ENCODE data around the gene NANS. TPM values are rescaled to one million over a fixed set of nuclear protein-coding genes. Genes with fewer than 3 reads are reported as not detected.
A peak's percentile ranks its signal among the peaks of the same experiment; 100 is the strongest.

The NANS gene
- total and polyA plus RNA-seq, 10 of the 15 experiments (the other 5 are each of a cell fraction or from before 2014, with no cell fraction given), result 21.0 to 126 (median 52.3) TPM

- TF ChIP-seq ZNF687 (IDR thresholded peaks at IDR 0.05), result peak; percentile 86
- peak; percentile 90 for TF ChIP-seq IKZF1 (conservative IDR thresholded peaks at IDR 0.05)
- TF ChIP-seq MEF2B (IDR thresholded peaks at IDR 0.05; ENCODE audit: partially characterized antibody, poor library complexity, severe bottlenecking), result peak; percentile 65
- peak; percentile 62; the same call in 1 of the 2 replicates for TF ChIP-seq NKRF (conservative IDR thresholded peaks at IDR 0.05)
- TF ChIP-seq EED (IDR thresholded peaks at IDR 0.05; ENCODE audit: low read depth), result peak; percentile 65
- TF ChIP-seq EGR1 (IDR thresholded peaks at IDR 0.05; ENCODE audit: borderline replicate concordance in 1 of 2, low read depth in 2 of 2, low read length in 2 of 2), result peak in 1 of 2 experiments; percentile 50; a peak in 1 of 3 replicates
- 0 out of 2 replicates have a peak, but pooled peaks have one; percentile 54 for TF ChIP-seq RB1 (IDR thresholded peaks at IDR 0.05; ENCODE audit: borderline replicate concordance)
- TF ChIP-seq E2F4 (IDR thresholded peaks at IDR 0.05; ENCODE audit: low read depth, low read length), result 0 out of 2 replicates have a peak, but pooled peaks have one; percentile 5
- TF ChIP-seq, protein P1, sequence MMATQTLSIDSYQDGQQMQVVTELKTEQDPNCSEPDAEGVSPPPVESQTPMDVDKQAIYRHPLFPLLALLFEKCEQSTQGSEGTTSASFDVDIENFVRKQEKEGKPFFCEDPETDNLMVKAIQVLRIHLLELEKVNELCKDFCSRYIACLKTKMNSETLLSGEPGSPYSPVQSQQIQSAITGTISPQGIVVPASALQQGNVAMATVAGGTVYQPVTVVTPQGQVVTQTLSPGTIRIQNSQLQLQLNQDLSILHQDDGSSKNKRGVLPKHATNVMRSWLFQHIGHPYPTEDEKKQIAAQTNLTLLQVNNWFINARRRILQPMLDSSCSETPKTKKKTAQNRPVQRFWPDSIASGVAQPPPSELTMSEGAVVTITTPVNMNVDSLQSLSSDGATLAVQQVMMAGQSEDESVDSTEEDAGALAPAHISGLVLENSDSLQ (IDR thresholded peaks at IDR 0.05), result 0 out of 2 replicates have a peak, but pooled peaks have one; percentile 35
- TF ChIP-seq RUNX3 (IDR thresholded peaks at IDR 0.05; ENCODE audit: low read length), result 0 out of 2 replicates have a peak, but pooled peaks have one; percentile 15
- TF ChIP-seq NFXL1 (IDR thresholded peaks at IDR 0.05; ENCODE audit: borderline replicate concordance), result peak; percentile 88; the same call in 1 of the 2 replicates
- no peak for TF ChIP-seq ZNF217 (IDR thresholded peaks at IDR 0.05)
- 0 out of 2 replicates have a peak, but pooled peaks have one; percentile 37 for TF ChIP-seq CREB1 (IDR thresholded peaks at IDR 0.05; ENCODE audit: low read depth)
- peak; percentile 86 for TF ChIP-seq MYC (IDR thresholded peaks at IDR 0.05; ENCODE audit: insufficient read depth, insufficient read length, insufficient replicate concordance, low read length, severe bottlenecking)
- TF ChIP-seq DPF2 (IDR thresholded peaks at IDR 0.05), result peak; percentile 82
- no peak for TF ChIP-seq HCFC1 (IDR thresholded peaks at IDR 0.05; ENCODE audit: low read length)
- no peak for TF ChIP-seq SUZ12 (IDR thresholded peaks at IDR 0.05; ENCODE audit: unreplicated experiment)
- TF ChIP-seq SMARCA5 (IDR thresholded peaks at IDR 0.05), result 0 out of 2 replicates have a peak, but pooled peaks have one; percentile 45
Measured at GRCh38 chr9:98118640-98119601, 62.4 kb downstream of the NANS start, which contains the start of gene TRIM14 (continued).

All from GM12878 (cell line).